Measurements from ENCODE around the gene UBA5. TPM values are rescaled to one million over a fixed set of nuclear protein-coding genes. Genes with fewer than 3 reads are reported as not detected.
A peak's percentile ranks its signal among the peaks of the same experiment; 100 is the strongest.

UBA5 gene
- polyA plus RNA-seq, 3 donors: 9.3 to 19.5 (median 13.8) TPM

DNA sequence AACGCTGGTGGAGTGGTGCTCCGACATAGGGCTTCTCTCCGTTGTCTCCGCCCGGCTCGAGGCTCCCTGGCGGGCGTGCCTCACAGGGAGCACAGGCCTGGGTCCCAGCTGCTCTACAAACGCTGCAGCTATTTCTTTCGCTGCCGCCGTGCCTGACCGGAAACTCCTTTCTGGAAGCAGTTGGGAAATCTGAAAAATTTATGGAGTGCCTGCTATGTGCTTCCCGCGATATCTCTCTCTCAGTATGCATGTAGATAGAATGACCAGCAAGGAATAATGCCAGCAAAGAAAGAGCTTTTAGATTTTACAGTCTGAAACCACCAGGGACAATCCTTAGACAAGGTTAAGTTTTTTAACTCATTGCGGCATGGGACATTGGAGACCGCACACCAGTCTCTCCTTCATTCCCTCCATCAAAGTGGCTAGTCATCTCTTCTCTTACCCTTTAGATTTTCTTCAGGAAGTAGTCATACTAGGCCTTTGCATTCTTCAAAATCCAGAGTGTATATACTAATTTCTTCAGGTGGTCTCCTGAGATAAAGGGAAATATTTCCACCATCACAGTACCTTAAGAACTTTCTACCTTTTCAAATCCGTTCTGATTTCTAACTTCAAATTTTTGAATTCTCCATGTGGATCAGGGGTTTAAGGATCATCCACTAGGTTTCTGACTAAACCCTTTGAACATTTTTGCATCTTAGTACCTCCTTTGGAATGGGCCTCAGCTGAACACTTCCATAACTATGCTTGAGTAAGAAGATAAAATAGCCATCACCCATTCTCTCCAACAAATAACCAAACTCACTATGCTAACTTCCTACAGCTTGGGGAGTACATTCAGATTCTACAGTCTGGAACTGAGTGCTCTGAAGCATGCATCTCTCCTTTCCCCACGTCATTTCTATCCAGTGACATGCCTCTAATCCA lies 63.2 kb downstream of the UBA5 start:
- Mint-ChIP-seq H3K9me3 (no peaks in the 10 kb centered on the region), H3K27me3 (ENCODE audit: low read depth in 3 of 3) (peaks cover 0 to 4% (median 0%) of the 10 kb centered on the region in 3 donors), H3K36me3 (peaks cover 5 to 11% of the 10 kb centered on the region in 2 donors), H3K27ac (peak overlapping the region in 6 of 7 donors; percentile 37 to 90 (median 76)), H3K4me3 (peak overlapping the region; percentile 82 to 91), H3K4me1 (peaks cover 25% of the 10 kb centered on the region)
- WGBS (ENCODE audit: insufficient coverage): 10% methylated on average over 16 of the region's 19 CpGs
- H3K9ac ChIP-seq (ENCODE audit: insufficient read depth, low read length, poor library complexity, severe bottlenecking): no peak overlapping the region
- peak overlapping the region; percentile 89 for H3K4me2 ChIP-seq (replicated peaks; ENCODE audit: extremely low read depth, low read length, poor library complexity, severe bottlenecking)
- H3K9me3 ChIP-seq (replicated peaks in 1 of 2; ENCODE audit: control insufficient read depth in 1 of 2, insufficient read depth in 1 of 2, low read length in 2 of 2): no peaks in the 10 kb centered on the region
- H3K4me1 ChIP-seq (ENCODE audit: control insufficient read depth in 1 of 2, insufficient read depth in 2 of 2, low read length in 2 of 2): peaks cover 21 to 26% of the 10 kb centered on the region in 2 donors
- no peak for DNase-seq
- H3K27ac ChIP-seq (ENCODE audit: low read depth in 1 of 2, low read length in 2 of 2): peak overlapping the region in 1 of 2 donors; percentile 56
- H4K20me1 ChIP-seq (ENCODE audit: insufficient read depth, low read length): no peaks in the 10 kb centered on the region
- peaks cover 5 to 10% of the 10 kb centered on the region in 2 donors for H3K36me3 ChIP-seq (replicated peaks in 1 of 2; ENCODE audit: control insufficient read depth in 1 of 2, insufficient read depth in 2 of 2, low read length in 2 of 2)
- intact Hi-C loops (cut with micrococcal nuclease): loop anchor here (2.0 to 10.0 kb wide), 5 partner anchors 849 to 1341 kb away; partner anchors contain the start of genes CDV3 (in 2 of the 2), SRPRB (in 2 of the 2), TOPBP1 (in 2 of the 2) and NUDT16 (in 1 of the 2)
- H3K4me3 ChIP-seq (replicated peaks in 1 of 3; ENCODE audit: low read depth in 2 of 3, low read length in 3 of 3): peak overlapping the region; percentile 55 to 89 (median 61)
- peaks cover 8% of the 10 kb centered on the region for H3K79me2 ChIP-seq (ENCODE audit: insufficient read depth, low read length)
- peak overlapping the region; percentile 83 for H2AFZ ChIP-seq (ENCODE audit: insufficient read depth, low read depth, low read length, poor library complexity, severe bottlenecking)
- no peaks in the 10 kb centered on the region for H3K27me3 ChIP-seq (ENCODE audit: control insufficient read depth in 2 of 2, insufficient read depth in 2 of 2, low read length in 2 of 2)
- TF ChIP-seq, protein P1, sequence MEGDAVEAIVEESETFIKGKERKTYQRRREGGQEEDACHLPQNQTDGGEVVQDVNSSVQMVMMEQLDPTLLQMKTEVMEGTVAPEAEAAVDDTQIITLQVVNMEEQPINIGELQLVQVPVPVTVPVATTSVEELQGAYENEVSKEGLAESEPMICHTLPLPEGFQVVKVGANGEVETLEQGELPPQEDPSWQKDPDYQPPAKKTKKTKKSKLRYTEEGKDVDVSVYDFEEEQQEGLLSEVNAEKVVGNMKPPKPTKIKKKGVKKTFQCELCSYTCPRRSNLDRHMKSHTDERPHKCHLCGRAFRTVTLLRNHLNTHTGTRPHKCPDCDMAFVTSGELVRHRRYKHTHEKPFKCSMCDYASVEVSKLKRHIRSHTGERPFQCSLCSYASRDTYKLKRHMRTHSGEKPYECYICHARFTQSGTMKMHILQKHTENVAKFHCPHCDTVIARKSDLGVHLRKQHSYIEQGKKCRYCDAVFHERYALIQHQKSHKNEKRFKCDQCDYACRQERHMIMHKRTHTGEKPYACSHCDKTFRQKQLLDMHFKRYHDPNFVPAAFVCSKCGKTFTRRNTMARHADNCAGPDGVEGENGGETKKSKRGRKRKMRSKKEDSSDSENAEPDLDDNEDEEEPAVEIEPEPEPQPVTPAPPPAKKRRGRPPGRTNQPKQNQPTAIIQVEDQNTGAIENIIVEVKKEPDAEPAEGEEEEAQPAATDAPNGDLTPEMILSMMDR (IDR thresholded peaks at IDR 0.05): no peak

DNA sequence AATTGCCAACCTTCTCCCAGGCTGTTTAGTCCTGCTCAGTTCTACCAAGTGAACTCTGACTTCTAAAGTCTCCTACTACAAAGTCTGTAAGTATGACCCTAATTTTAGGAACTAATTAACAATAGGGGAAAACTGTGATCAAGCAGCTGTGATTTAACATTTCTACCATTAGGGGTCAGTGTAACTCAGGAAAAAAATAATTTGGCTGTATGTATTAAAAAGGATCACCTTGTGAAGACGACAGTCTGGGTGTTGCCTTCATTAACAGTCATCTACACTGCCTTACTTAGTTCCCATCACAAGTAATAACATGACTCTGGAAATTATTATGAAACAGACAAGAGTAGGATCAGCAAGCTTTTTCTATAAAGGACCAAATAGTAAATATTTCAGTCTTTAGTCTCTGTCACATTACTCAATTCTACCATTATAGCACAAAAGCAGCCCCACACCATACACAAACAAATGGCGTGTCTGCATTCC lies 66.3 kb downstream of the UBA5 start:
- H3K9me3 ChIP-seq (replicated peaks in 1 of 2; ENCODE audit: control insufficient read depth in 1 of 2, insufficient read depth in 1 of 2, low read length in 2 of 2): no peaks in the 10 kb centered on the region
- peaks cover 9% of the 10 kb centered on the region for H3K4me1 Mint-ChIP-seq
- TF ChIP-seq, protein P1 (IDR thresholded peaks at IDR 0.05): peak; percentile 84
- H2AFZ ChIP-seq (ENCODE audit: insufficient read depth, low read depth, low read length, poor library complexity, severe bottlenecking): no peak overlapping the region
- H3K36me3 Mint-ChIP-seq: no peaks in the 10 kb centered on the region
- peaks cover 4% of the 10 kb centered on the region for H3K79me2 ChIP-seq (ENCODE audit: insufficient read depth, low read length)
- intact Hi-C loops (cut with micrococcal nuclease): loop anchor here (2.0 to 10.0 kb wide), 4 partner anchors 696 to 1078 kb away; partner anchors contain the start of genes SRPRB (in 2 of the 2) and TOPBP1 (in 2 of the 2)
- no peak overlapping the region for H3K4me3 Mint-ChIP-seq
- H3K36me3 ChIP-seq (replicated peaks in 1 of 2; ENCODE audit: control insufficient read depth in 1 of 2, insufficient read depth in 2 of 2, low read length in 2 of 2): no peaks in the 10 kb centered on the region
- H3K27me3 Mint-ChIP-seq (ENCODE audit: low read depth in 3 of 3): peaks cover 7 to 10% (median 8%) of the 10 kb centered on the region in 3 donors
- DNase-seq: peak; percentile 42 to 72 (median 52)
- H3K27me3 ChIP-seq (ENCODE audit: control insufficient read depth in 2 of 2, insufficient read depth in 2 of 2, low read length in 2 of 2): peaks cover 2 to 4% of the 10 kb centered on the region in 2 donors
- H3K4me1 ChIP-seq (ENCODE audit: control insufficient read depth in 1 of 2, insufficient read depth in 2 of 2, low read length in 2 of 2): peaks cover 8 to 12% of the 10 kb centered on the region in 2 donors
- H3K4me2 ChIP-seq (replicated peaks; ENCODE audit: extremely low read depth, low read length, poor library complexity, severe bottlenecking): no peak overlapping the region
- WGBS (ENCODE audit: insufficient coverage): no CpG with 5 or more reads among the region's 2 CpGs
- no peaks in the 10 kb centered on the region for H3K9me3 Mint-ChIP-seq
- H3K27ac ChIP-seq (ENCODE audit: low read depth in 1 of 2, low read length in 2 of 2): no peak overlapping the region
- no peak overlapping the region for H3K4me3 ChIP-seq (replicated peaks in 1 of 3; ENCODE audit: low read depth in 2 of 3, low read length in 3 of 3)
- H4K20me1 ChIP-seq (ENCODE audit: insufficient read depth, low read length): no peaks in the 10 kb centered on the region
- no peak overlapping the region for H3K27ac Mint-ChIP-seq
- no peak overlapping the region for H3K9ac ChIP-seq (ENCODE audit: insufficient read depth, low read length, poor library complexity, severe bottlenecking)

Measured in CD14-positive monocyte (primary cell).